Adrenal gland (tissue), 12 donors: ENCODE results near the gene PZP. TPM values are rescaled to one million over a fixed set of nuclear protein-coding genes. Genes with fewer than 3 reads are reported as not detected.
"Not testable (repeated sequence)": the region's sequence is repeated elsewhere in the genome, so short reads cannot be mapped to it uniquely, and the experiment has no call there.

Source experiments
- DNase-seq, 7 donors: peaks; one replicate each; pipeline ENCODE4 v3.0.0-alpha.2; 2019 to 2020
- H3K27ac ChIP-seq, 5 donors: fragments of 200-600 bp; sonication (generic) in 4 of 5; 1 replicate in 3 of 5; 2 replicates in 2 of 5; pipeline versions ENCODE4 v1.5.1 to v1.8.0; 2016 to 2020; ENCODE audit warnings: mild to moderate bottlenecking in 1 of 5
- H3K27me3 ChIP-seq: fragments of 200-600 bp; 2 replicates; pipeline ENCODE4 v1.8.0; 2021
- H3K36me3 ChIP-seq, 2 donors: fragments of 200-600 bp; replicated peaks in 1 of 2; 1 replicate in 1 of 2; 2 replicates in 1 of 2; pipeline versions ENCODE4 v1.5.1 to v1.8.0; 2018 to 2022
- H3K4me1 ChIP-seq, 2 donors: fragments of 200-600 bp; replicated peaks in 1 of 2; 1 replicate in 1 of 2; 2 replicates in 1 of 2; pipeline versions ENCODE4 v1.5.1 to v1.8.0; 2018 to 2021
- H3K4me3 ChIP-seq, 4 donors: fragments of 200-600 bp; sonication (generic) in 3 of 4; one replicate each; pipeline ENCODE4 v1.5.1; 2016 to 2018
- H3K9me3 ChIP-seq, 3 donors: fragments of 200-600 bp; sonication (generic) in 1 of 3; replicated peaks in 1 of 3; 1 replicate in 2 of 3; 2 replicates in 1 of 3; pipeline versions ENCODE4 v1.5.1 to v1.8.0; 2016 to 2021
- CTCF ChIP-seq, 6 experiments: fragments of 450-650 bp in 4 of 6; fragments of 200-600 bp in 2 of 6; sonication (generic) in 1 of 6; IDR thresholded peaks; 1 replicate in 5 of 6; 2 replicates in 1 of 6; pipeline versions ENCODE4 v1.5.1 to v1.8.0; 2016 to 2021; ENCODE audit warnings: antibody characterized with exemption in 6 of 6, mild to moderate bottlenecking in 2 of 6, moderate library complexity in 1 of 6
- POLR2A ChIP-seq, 2 donors: fragments of 450-650 bp; IDR thresholded peaks; one replicate each; pipeline ENCODE4 v1.6.1; 2017; ENCODE audit warnings: antibody characterized with exemption in 2 of 2, mild to moderate bottlenecking in 2 of 2, moderate library complexity in 1 of 2
- WGBS, 4 donors: extraction: QIAGEN DNeasy Blood & Tissue Kit in 2 of 4; methylation state at CpG; one replicate each; pipeline versions ENCODE4 v1.1.5 to v1.1.7; 2013 to 2017; 5-methylcytosine and 5-hydroxymethylcytosine counted together
- intact Hi-C, 2 donors: fragments of 100-400 bp; cut with DNase I; formaldehyde crosslinking; loops; one replicate each; pipeline versions ENCODE4 v1.14.1 to v1.15.0; 2022 to 2023
- polyA plus RNA-seq, 3 donors: library from polyadenylated mRNA; stranded (reverse); fragments of 200-250 nt in 2 of 3; fragments of 350-450 nt in 1 of 3; fragmentation: Illumina TruSeq in 1 of 3; extraction: RNeasy Lipid Tissue Mini Kit (QIAGEN cat#74804) in 1 of 3; gene quantifications; one replicate each; pipeline ENCODE4 v1.2.3, GENCODE V29; 2013 to 2014
- total RNA-seq, 9 donors: library from RNA; depleted of rRNA in 4 of 9; stranded (reverse); fragments of >200 nt in 4 of 9; fragments of 120-200 nt in 1 of 9; fragmentation: NEBNext Ultra II Directional in 1 of 9; extraction: Animal tissue kit (Norgen Biotek cat#: 25700) in 1 of 9; gene quantifications; one replicate each; pipeline versions ENCODE4 v1.1.0 to v1.2.4, GENCODE V29; 2013 to 2023
- donor health status: healthy with polysubstance abuse.
- donor health status: Bipolar disorder and iron deficiency.
- donor health status: DM: yes; HTN: yes; CAD: no.
- donor health status: DM: no; HTN: no; CAD: no.
- donor health status: DM: no; HTN: no; CAD: no.
- donor health status: DM: yes; HTN: yes; CAD: no.

PZP gene
- total and polyA plus RNA-seq, 12 donors, result 0.08 to 0.95 (median 0.35) TPM; not detected in 2

- no peak for DNase-seq
- Histone ChIP-seq H3K4me1 (peaks cover 0 to 3% of the 10 kb centered on the region in 2 donors), H3K36me3 (no peaks in the 10 kb centered on the region), H3K4me3 (no peak overlapping the region), H3K27ac (no peak overlapping the region), H3K9me3 (no peaks in the 10 kb centered on the region), H3K27me3 (no peaks in the 10 kb centered on the region)
- WGBS, 4 donors, result 21 to 34% (median 29%) methylated on average over 5 of the region's 5 CpGs
- TF ChIP-seq POLR2A (IDR thresholded peaks at IDR 0.05) (no peak), CTCF (IDR thresholded peaks at IDR 0.05) (no peak)
- intact Hi-C loops, result no loop called here
Observed at GRCh38 chr12:9253464-9253863, 45.3 kb upstream of the PZP start.

GRCh38 chr12:9252791-9253190 is 44.6 kb upstream of the PZP start:
- intact Hi-C loops, H3K9me3 ChIP-seq, H3K4me3 ChIP-seq, H3K27ac ChIP-seq, DNase-seq, H3K36me3 ChIP-seq, H3K27me3 ChIP-seq, H3K4me1 ChIP-seq: not testable (repeated sequence)
- WGBS, 4 donors, result 91 to 93% (median 92%) methylated on average over 2 of the region's 2 CpGs

- no peak overlapping the region for H3K4me3 ChIP-seq
- H3K9me3 ChIP-seq, result no peaks in the 10 kb centered on the region
- intact Hi-C loops, result no loop called here
- H3K27me3 ChIP-seq, result no peaks in the 10 kb centered on the region
- no peak overlapping the region for H3K27ac ChIP-seq
- peaks cover 0 to 3% of the 10 kb centered on the region in 2 donors for H3K4me1 ChIP-seq
- H3K36me3 ChIP-seq, result no peaks in the 10 kb centered on the region
- TF ChIP-seq CTCF (IDR thresholded peaks at IDR 0.05) (no peak), POLR2A (IDR thresholded peaks at IDR 0.05) (no peak)
- DNase-seq, result no peak
Observed at GRCh38 chr12:9252256-9252655, 44.1 kb upstream of the PZP start.

GRCh38 chr12:9248435-9248834 is 40.2 kb upstream of the PZP start:
- no peaks in the 10 kb centered on the region for H3K9me3 ChIP-seq
- no peak for TF ChIP-seq POLR2A (IDR thresholded peaks at IDR 0.05)
- no peak for TF ChIP-seq CTCF (IDR thresholded peaks at IDR 0.05)
- no peak for DNase-seq
- H3K27ac ChIP-seq, result no peak overlapping the region
- peaks cover 0 to 9% of the 10 kb centered on the region in 2 donors for H3K4me1 ChIP-seq
- H3K36me3 ChIP-seq, result no peaks in the 10 kb centered on the region
- H3K27me3 ChIP-seq, result no peaks in the 10 kb centered on the region
- whole genome bisulfite sequencing, 4 donors, result 61 to 73% (median 67%) methylated on average over 3 of the region's 3 CpGs
- intact Hi-C loops, result no loop called here
- H3K4me3 ChIP-seq, result no peak overlapping the region

- Histone ChIP-seq H3K4me3 (no peak overlapping the region), H3K36me3 (no peaks in the 10 kb centered on the region), H3K27me3 (no peaks in the 10 kb centered on the region), H3K27ac (peak overlapping the region in 2 of 5 donors; percentile 45 to 58), H3K4me1 (peaks cover 0 to 8% of the 10 kb centered on the region in 2 donors), H3K9me3 (no peaks in the 10 kb centered on the region)
- peak; percentile 57 to 90 (median 79) for DNase-seq
- no peak for TF ChIP-seq CTCF (IDR thresholded peaks at IDR 0.05)
- TF ChIP-seq POLR2A (IDR thresholded peaks at IDR 0.05), result no peak
- WGBS, 4 donors, result 36 to 44% (median 41%) methylated on average over 6 of the region's 6 CpGs
- intact Hi-C loops, result no loop called here
Observed at GRCh38 chr12:9244894-9245293, 36.7 kb upstream of the PZP start.
